ENCODE measurements around the gene AK5. TPM values are rescaled to one million over a fixed set of nuclear protein-coding genes. Genes with fewer than 3 reads are reported as not detected.

The AK5 gene
- total and polyA plus RNA-seq, 12 donors = 0.25 to 1.7 (median 0.87) TPM

GRCh38 chr1:77539519-77540142, 257.8 kb downstream of the AK5 start:
- intact Hi-C loops (cut with DNase I) = loop anchor here in 4 of 10 donors (10.0 kb wide), 2 partner anchors 145 to 385 kb away; partner anchors contain the start of gene ZZZ3 (in 2 of the 4)
- TF ChIP-seq, protein P1, sequence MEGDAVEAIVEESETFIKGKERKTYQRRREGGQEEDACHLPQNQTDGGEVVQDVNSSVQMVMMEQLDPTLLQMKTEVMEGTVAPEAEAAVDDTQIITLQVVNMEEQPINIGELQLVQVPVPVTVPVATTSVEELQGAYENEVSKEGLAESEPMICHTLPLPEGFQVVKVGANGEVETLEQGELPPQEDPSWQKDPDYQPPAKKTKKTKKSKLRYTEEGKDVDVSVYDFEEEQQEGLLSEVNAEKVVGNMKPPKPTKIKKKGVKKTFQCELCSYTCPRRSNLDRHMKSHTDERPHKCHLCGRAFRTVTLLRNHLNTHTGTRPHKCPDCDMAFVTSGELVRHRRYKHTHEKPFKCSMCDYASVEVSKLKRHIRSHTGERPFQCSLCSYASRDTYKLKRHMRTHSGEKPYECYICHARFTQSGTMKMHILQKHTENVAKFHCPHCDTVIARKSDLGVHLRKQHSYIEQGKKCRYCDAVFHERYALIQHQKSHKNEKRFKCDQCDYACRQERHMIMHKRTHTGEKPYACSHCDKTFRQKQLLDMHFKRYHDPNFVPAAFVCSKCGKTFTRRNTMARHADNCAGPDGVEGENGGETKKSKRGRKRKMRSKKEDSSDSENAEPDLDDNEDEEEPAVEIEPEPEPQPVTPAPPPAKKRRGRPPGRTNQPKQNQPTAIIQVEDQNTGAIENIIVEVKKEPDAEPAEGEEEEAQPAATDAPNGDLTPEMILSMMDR (IDR thresholded peaks at IDR 0.05) = no peak
- H3K4me3 ChIP-seq = no peak overlapping the region
- H3K9me3 ChIP-seq = no peaks in the 10 kb centered on the region
- 51 to 68% methylated on average over 4 of the region's 4 CpGs for WGBS, 2 donors
- DNase-seq (peak in 1 of 2 donors; percentile 17), ATAC-seq (peak; percentile 44 to 76 (median 66))
- H3K27ac ChIP-seq = peak overlapping the region in 9 of 10 donors; percentile 2 to 52 (median 28)
- H3K36me3 ChIP-seq = no peaks in the 10 kb centered on the region
- H3K27me3 ChIP-seq = no peaks in the 10 kb centered on the region
- peaks cover 0 to 15% (median 12%) of the 10 kb centered on the region in 9 donors for H3K4me1 ChIP-seq

DNA sequence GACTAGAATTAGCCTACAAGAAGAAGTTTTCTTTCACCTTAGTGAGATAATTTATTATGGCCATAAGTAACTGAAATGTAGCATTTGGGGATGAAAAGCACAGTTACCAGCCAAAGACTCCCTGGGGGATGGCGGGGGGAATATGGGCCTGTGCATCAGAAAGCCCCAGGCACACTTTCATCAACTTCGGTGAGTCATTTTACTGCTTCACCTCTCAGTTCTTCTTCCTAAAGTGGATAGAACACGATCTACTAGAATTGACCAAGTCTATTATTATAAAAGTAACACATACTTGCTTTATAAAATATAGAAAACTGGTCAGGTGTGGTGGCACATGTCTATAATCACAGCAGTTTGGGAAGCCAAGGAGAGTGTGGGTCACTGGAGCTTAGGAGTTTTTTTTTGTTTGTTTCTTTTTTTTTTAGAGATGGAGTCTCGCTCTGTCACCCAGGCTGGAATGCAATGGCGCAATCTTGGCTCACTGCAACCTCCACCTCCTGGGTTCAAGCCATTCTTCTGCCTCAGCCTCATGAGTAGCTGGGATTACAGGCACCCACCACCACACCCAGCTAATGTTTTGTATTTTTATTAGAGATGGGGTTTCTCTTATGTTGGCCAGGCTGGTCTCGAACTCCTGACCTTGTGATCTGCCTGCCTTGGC, 258.8 kb downstream of the AK5 start:
- intact Hi-C loops (cut with DNase I) = no loop called here
- DNase-seq = no peak
- peak overlapping the region in 1 of 10 donors; percentile 44 for H3K27ac ChIP-seq
- peaks cover 0 to 25% (median 12%) of the 10 kb centered on the region in 9 donors for H3K4me1 ChIP-seq
- H3K4me3 ChIP-seq = no peak overlapping the region
- H3K36me3 ChIP-seq = no peaks in the 10 kb centered on the region
- TF ChIP-seq, protein P1 (IDR thresholded peaks at IDR 0.05) = no peak
- no peaks in the 10 kb centered on the region for H3K9me3 ChIP-seq
- WGBS, 2 donors = 93% methylated on average over 6 of the region's 6 CpGs
- ATAC-seq = no peak
- no peaks in the 10 kb centered on the region for H3K27me3 ChIP-seq

DNA sequence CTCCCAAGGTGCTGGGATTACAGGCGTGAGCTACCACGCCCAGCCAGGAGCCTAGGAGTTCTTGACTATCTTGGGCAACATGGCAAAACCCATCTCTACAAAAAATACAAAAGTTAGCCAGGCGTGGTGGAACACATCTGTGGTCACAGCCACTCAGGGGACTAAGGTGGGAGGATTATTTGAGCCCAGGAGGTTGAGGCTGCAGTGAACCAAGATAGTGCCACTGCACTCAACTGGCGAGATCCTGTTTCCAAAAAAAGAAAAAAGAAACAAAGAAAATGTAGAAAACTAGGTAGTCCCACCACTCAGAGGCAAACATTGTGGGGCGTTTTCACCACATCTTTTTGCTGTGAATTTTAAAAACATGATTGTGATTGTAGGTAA, 259.3 kb downstream of the AK5 start:
- no peaks in the 10 kb centered on the region for H3K27me3 ChIP-seq
- H3K27ac ChIP-seq = no peak overlapping the region
- TF ChIP-seq, protein P1 (IDR thresholded peaks at IDR 0.05) = no peak
- H3K36me3 ChIP-seq = no peaks in the 10 kb centered on the region
- no peak overlapping the region for H3K4me3 ChIP-seq
- H3K9me3 ChIP-seq = no peaks in the 10 kb centered on the region
- no peak for ATAC-seq
- intact Hi-C loops (cut with DNase I) = no loop called here
- WGBS, 2 donors = 95 to 96% methylated on average over 5 of the region's 5 CpGs
- no peak for DNase-seq
- H3K4me1 ChIP-seq = peaks cover 0 to 30% (median 12%) of the 10 kb centered on the region in 9 donors

- H3K27ac ChIP-seq = peak overlapping the region in 1 of 10 donors; percentile 31
- 64 to 71% methylated on average over 3 of the region's 3 CpGs for WGBS, 2 donors
These were observed 261.1 kb downstream of the AK5 start for GRCh38 chr1:77542813-77543420.

More at GRCh38 chr1:77542813-77543420, 261.1 kb downstream of the AK5 start:
- Histone ChIP-seq H3K9me3 (no peaks in the 10 kb centered on the region), H3K36me3 (no peaks in the 10 kb centered on the region), H3K4me3 (no peak overlapping the region), H3K4me1 (peaks cover 0 to 30% (median 12%) of the 10 kb centered on the region in 9 donors), H3K27me3 (no peaks in the 10 kb centered on the region)
- ATAC-seq = no peak
- TF ChIP-seq, protein P1 (IDR thresholded peaks at IDR 0.05) = no peak
- DNase-seq = no peak
- intact Hi-C loops (cut with DNase I) = no loop called here
